WTC11 (cell line): ENCODE results near the gene EDN1. TPM values are rescaled to one million over a fixed set of nuclear protein-coding genes. Genes with fewer than 3 reads are reported as not detected.

ENCODE experiments used
- ATAC-seq: fragments of 200-7000 bp; cut with Tn5 transposase; 2 replicates; pipeline ENCODE4 v1.10.0; 2021; ENCODE audit warnings: mild to moderate bottlenecking, moderate library complexity
- CTCF ChIA-PET: fragments of 300-600 bp; sonication (Branson Sonifier 250); formaldehyde crosslinking; loops from one replicate; lab custom pipeline; 2021; ENCODE audit warnings: antibody characterized with exemption; lab: Charles Lee
- POLR2A ChIA-PET: fragments of 350-600 bp; sonication (Branson Sonifier 250); formaldehyde crosslinking; loops from one replicate; lab custom pipeline; 2021; ENCODE audit warnings: antibody characterized with exemption; lab: Charles Lee
- DNase-seq: peaks from one replicate; pipeline ENCODE4 v3.0.0; 2021; ENCODE audit warnings: low spot score
- H3K27ac Mint-ChIP-seq: 2 replicates; pipeline ENCODE4 v1.8.0; 2021; ENCODE audit warnings: mixed read lengths
- H3K27me3 Mint-ChIP-seq: 2 replicates; pipeline ENCODE4 v1.8.0; 2021; ENCODE audit warnings: low read depth, mild to moderate bottlenecking, moderate library complexity, mixed read lengths
- H3K36me3 Mint-ChIP-seq: 2 replicates; pipeline ENCODE4 v1.8.0; 2021; ENCODE audit warnings: mixed read lengths
- H3K4me1 Mint-ChIP-seq: 2 replicates; pipeline ENCODE4 v1.8.0; 2022; ENCODE audit warnings: mixed read lengths
- H3K4me3 Mint-ChIP-seq: 2 replicates; pipeline ENCODE4 v1.8.0; 2021; ENCODE audit warnings: mild to moderate bottlenecking, moderate library complexity, mixed read lengths
- H3K9me3 Mint-ChIP-seq: 2 replicates; pipeline ENCODE4 v1.8.0; 2021; ENCODE audit warnings: mixed read lengths
- CBFB ChIP-seq: sonication (generic); formaldehyde crosslinking; IDR thresholded peaks from 2 replicates; pipeline ENCODE4 v1.8.1; 2022; ENCODE audit warnings: mild to moderate bottlenecking, low read depth, missing genetic modification reagents
- ELF4 ChIP-seq: sonication (generic); formaldehyde crosslinking; IDR thresholded peaks from 2 replicates; pipeline ENCODE4 v1.8.1; 2022; ENCODE audit warnings: low read depth, mild to moderate bottlenecking, moderate library complexity, missing genetic modification reagents
- ESRRA ChIP-seq: sonication (generic); formaldehyde crosslinking; IDR thresholded peaks from 2 replicates; pipeline ENCODE4 v1.8.1; 2022; ENCODE audit warnings: mild to moderate bottlenecking, missing genetic modification reagents, borderline replicate concordance
- FOXJ3 ChIP-seq: sonication (generic); formaldehyde crosslinking; IDR thresholded peaks from 2 replicates; pipeline ENCODE4 v1.9.0; 2021; ENCODE audit warnings: missing genetic modification reagents, mild to moderate bottlenecking, borderline replicate concordance
- FOXK1 ChIP-seq: sonication (generic); formaldehyde crosslinking; IDR thresholded peaks from 2 replicates; pipeline ENCODE4 v1.8.0; 2022; ENCODE audit warnings: mild to moderate bottlenecking, moderate library complexity, missing genetic modification reagents
- FOXP1 ChIP-seq: sonication (generic); formaldehyde crosslinking; IDR thresholded peaks from 2 replicates; pipeline ENCODE4 v1.8.0; 2022; ENCODE audit warnings: missing genetic modification reagents, mild to moderate bottlenecking, moderate library complexity, borderline replicate concordance
- GTF2I ChIP-seq: fragments of 250-450 bp; sonication (Bioruptor Pico); conservative IDR thresholded peaks from 2 replicates; pipeline ENCODE4 v1.4.0; 2021; ENCODE audit warnings: mild to moderate bottlenecking
- IRF2 ChIP-seq: sonication (generic); formaldehyde crosslinking; IDR thresholded peaks from 2 replicates; pipeline ENCODE4 v1.8.0; 2022; ENCODE audit warnings: low read depth, missing genetic modification reagents, borderline replicate concordance
- MXD4 ChIP-seq: fragments of 250-450 bp; sonication (Bioruptor Pico); IDR thresholded peaks from 2 replicates; pipeline ENCODE4 v1.8.0; 2021; ENCODE audit warnings: mild to moderate bottlenecking, moderate library complexity, borderline replicate concordance
- NR2C2 ChIP-seq: sonication (generic); formaldehyde crosslinking; IDR thresholded peaks from 2 replicates; pipeline ENCODE4 v1.8.0; 2022; ENCODE audit warnings: mild to moderate bottlenecking, missing genetic modification reagents
- TCF7 ChIP-seq: sonication (generic); formaldehyde crosslinking; IDR thresholded peaks from 2 replicates; pipeline ENCODE4 v1.8.0; 2022; ENCODE audit warnings: mild to moderate bottlenecking, low read depth, missing genetic modification reagents, moderate library complexity
- ZNF232 ChIP-seq: sonication (generic); formaldehyde crosslinking; IDR thresholded peaks from 2 replicates; pipeline ENCODE4 v1.8.0; 2022; ENCODE audit warnings: mild to moderate bottlenecking, missing genetic modification reagents
- ZNF263 ChIP-seq: sonication (generic); formaldehyde crosslinking; IDR thresholded peaks from 2 replicates; pipeline ENCODE4 v1.8.1; 2022; ENCODE audit warnings: low read depth, mild to moderate bottlenecking, moderate library complexity, missing genetic modification reagents
- ZNF317 ChIP-seq: sonication (generic); formaldehyde crosslinking; IDR thresholded peaks from 2 replicates; pipeline ENCODE4 v1.8.1; 2023; ENCODE audit warnings: low read depth, mild to moderate bottlenecking, moderate library complexity, missing genetic modification reagents, borderline replicate concordance
- ZNF396 ChIP-seq: fragments of 250-450 bp; sonication (Bioruptor Pico); IDR thresholded peaks from 2 replicates; pipeline ENCODE4 v1.8.0; 2021; ENCODE audit warnings: mild to moderate bottlenecking, moderate library complexity, borderline replicate concordance
- total RNA-seq: library from RNA; stranded (reverse); gene quantifications from 3 replicates; pipeline ENCODE4 v1.2.3, GENCODE V29; 2021
- TF ChIP-seq, protein P1 (sequence below): sonication (generic); formaldehyde crosslinking; IDR thresholded peaks from 2 replicates; pipeline ENCODE4 v1.8.1; 2023; ENCODE audit warnings: mild to moderate bottlenecking, missing genetic modification reagents
- TF ChIP-seq, protein P2 (sequence below): sonication (generic); formaldehyde crosslinking; IDR thresholded peaks from 2 replicates; pipeline ENCODE4 v1.8.1; 2022; ENCODE audit warnings: low read depth, missing genetic modification reagents, borderline replicate concordance
- TF ChIP-seq, protein P3 (sequence below): sonication (generic); formaldehyde crosslinking; IDR thresholded peaks from 2 replicates; pipeline ENCODE4 v1.8.0; 2023; ENCODE audit warnings: missing genetic modification reagents
- TF ChIP-seq, protein P4 (sequence below): fragments of 250-450 bp; sonication (Bioruptor Pico); conservative IDR thresholded peaks from 2 replicates; pipeline ENCODE4 v1.9.0; 2021; ENCODE audit warnings: mild to moderate bottlenecking
- TF ChIP-seq, protein P5 (sequence below): fragments of 250-450 bp; sonication (Bioruptor Pico); IDR thresholded peaks from 2 replicates; pipeline ENCODE4 v1.9.0; 2021; ENCODE audit warnings: mild to moderate bottlenecking
- TF ChIP-seq, protein P6 (sequence below): sonication (generic); formaldehyde crosslinking; IDR thresholded peaks from 2 replicates; pipeline ENCODE4 v1.8.1; 2022; ENCODE audit warnings: mild to moderate bottlenecking, moderate library complexity, missing genetic modification reagents
- TF ChIP-seq, protein P7 (sequence below): fragments of 200-600 bp; IDR thresholded peaks from 2 replicates; pipeline ENCODE4 v1.8.0; 2022; ENCODE audit warnings: antibody characterized with exemption
- TF ChIP-seq, protein P8 (sequence below): sonication (generic); formaldehyde crosslinking; IDR thresholded peaks from 2 replicates; pipeline ENCODE4 v1.8.1; 2022; ENCODE audit warnings: missing genetic modification reagents, borderline replicate concordance

EDN1 gene
- total RNA-seq, 1 experiment from 2014 or later: 1.0 TPM

DNA sequence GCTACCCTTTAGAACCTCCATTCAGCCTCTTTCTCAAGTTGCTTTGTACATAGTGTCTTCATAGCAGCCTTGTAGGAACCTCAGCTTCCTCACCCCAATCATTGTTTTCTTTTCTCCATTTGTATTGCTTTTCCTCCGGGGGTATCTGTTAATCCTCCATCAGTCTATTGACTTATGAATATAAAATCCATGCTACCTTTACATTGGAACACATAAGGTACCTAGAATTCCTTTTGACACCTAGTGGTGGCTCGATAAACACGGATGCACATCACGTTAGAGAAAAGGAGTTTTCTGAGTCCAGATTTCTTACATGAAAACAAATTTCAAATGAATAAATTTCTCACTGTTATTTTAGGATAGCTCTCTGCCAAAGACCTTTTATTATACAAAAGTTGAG lies 6.3 kb upstream of the EDN1 start:
- Mint-ChIP-seq H3K27ac (no peak overlapping the region), H3K4me1 (peaks cover 16% of the 10 kb centered on the region), H3K9me3 (no peaks in the 10 kb centered on the region), H3K36me3 (no peaks in the 10 kb centered on the region), H3K4me3 (no peak overlapping the region), H3K27me3 (no peaks in the 10 kb centered on the region)
- DNase-seq: no peak
- ATAC-seq: no peak
- ChIA-PET CTCF (interaction anchor here (0.7 to 1.4 kb wide), 3 partner anchors 309 to 697 kb away, joined by 3 to 6 read pairs (median 3); no protein-coding TSS in a partner anchor), POLR2A (no interaction called here)
- TF ChIP-seq CBFB (CRISPR knock-in tag) (no peak), IRF2 (CRISPR knock-in tag) (no peak), ZNF396 (no peak)
- TF ChIP-seq, protein P1, sequence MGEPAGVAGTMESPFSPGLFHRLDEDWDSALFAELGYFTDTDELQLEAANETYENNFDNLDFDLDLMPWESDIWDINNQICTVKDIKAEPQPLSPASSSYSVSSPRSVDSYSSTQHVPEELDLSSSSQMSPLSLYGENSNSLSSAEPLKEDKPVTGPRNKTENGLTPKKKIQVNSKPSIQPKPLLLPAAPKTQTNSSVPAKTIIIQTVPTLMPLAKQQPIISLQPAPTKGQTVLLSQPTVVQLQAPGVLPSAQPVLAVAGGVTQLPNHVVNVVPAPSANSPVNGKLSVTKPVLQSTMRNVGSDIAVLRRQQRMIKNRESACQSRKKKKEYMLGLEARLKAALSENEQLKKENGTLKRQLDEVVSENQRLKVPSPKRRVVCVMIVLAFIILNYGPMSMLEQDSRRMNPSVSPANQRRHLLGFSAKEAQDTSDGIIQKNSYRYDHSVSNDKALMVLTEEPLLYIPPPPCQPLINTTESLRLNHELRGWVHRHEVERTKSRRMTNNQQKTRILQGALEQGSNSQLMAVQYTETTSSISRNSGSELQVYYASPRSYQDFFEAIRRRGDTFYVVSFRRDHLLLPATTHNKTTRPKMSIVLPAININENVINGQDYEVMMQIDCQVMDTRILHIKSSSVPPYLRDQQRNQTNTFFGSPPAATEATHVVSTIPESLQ (CRISPR knock-in tag): no peak
- TF ChIP-seq, protein P2, sequence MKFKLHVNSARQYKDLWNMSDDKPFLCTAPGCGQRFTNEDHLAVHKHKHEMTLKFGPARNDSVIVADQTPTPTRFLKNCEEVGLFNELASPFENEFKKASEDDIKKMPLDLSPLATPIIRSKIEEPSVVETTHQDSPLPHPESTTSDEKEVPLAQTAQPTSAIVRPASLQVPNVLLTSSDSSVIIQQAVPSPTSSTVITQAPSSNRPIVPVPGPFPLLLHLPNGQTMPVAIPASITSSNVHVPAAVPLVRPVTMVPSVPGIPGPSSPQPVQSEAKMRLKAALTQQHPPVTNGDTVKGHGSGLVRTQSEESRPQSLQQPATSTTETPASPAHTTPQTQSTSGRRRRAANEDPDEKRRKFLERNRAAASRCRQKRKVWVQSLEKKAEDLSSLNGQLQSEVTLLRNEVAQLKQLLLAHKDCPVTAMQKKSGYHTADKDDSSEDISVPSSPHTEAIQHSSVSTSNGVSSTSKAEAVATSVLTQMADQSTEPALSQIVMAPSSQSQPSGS: no peak

DNA sequence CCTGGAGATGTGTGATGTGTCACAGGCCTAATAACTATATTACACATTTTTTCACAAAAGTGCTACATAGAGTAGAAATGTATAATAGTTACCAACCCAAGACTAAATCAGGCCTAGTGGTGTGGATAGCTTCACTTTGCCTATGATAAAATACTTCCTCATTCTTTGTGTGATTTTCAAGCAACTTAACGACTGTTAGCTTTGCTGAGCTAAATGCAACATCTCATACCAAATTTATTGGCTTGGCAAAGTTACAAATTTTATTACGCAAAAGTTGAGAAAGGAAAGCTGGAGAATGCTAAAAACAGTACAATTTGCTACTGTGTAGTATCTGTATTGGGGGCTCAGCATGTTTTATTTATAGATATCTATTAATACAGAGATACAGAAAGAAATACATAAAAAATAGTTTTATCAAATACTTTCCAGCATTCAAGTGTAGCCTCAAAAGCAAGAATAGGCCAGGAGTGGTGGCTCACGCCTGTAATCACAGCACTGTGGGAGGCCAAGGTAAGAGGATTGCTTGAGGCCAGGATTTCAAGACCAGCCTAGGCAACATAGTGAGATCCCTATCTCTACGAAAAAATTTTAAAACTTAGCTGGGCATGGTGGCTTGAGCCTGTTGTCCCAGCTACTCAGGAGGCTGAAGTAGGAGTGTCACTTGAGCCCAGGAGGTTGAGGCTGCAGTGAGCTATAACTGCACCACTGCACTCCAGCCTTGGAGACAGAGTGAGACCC lies 3.6 kb upstream of the EDN1 start:
- ChIA-PET CTCF (interaction anchor here (0.6 to 2.3 kb wide), 28 partner anchors 8 to 1045 kb away, joined by 3 to 15 read pairs (median 4); no protein-coding TSS in a partner anchor), POLR2A (interaction anchor here (0.7 kb wide), 2 partner anchors 283 to 347 kb away, joined by 3 to 4 read pairs; no protein-coding TSS in a partner anchor)
- Mint-ChIP-seq H3K9me3 (no peaks in the 10 kb centered on the region), H3K27ac (no peak overlapping the region), H3K4me3 (no peak overlapping the region), H3K27me3 (peaks cover 19% of the 10 kb centered on the region), H3K36me3 (no peaks in the 10 kb centered on the region), H3K4me1 (peaks cover 37% of the 10 kb centered on the region)
- ATAC-seq: no peak
- no peak for DNase-seq
- TF ChIP-seq ZNF232 (CRISPR knock-in tag) (no peak), MXD4 (no peak), NR2C2 (no peak), GTF2I (CRISPR knock-in tag) (no peak), FOXJ3 (no peak), ZNF263 (CRISPR knock-in tag) (no peak), TCF7 (no peak), FOXK1 (CRISPR knock-in tag) (no peak), ELF4 (CRISPR knock-in tag) (no peak), FOXP1 (CRISPR knock-in tag) (no peak), ZNF317 (CRISPR knock-in tag) (no peak), ESRRA (CRISPR knock-in tag) (no peak)
- TF ChIP-seq, protein P3, sequence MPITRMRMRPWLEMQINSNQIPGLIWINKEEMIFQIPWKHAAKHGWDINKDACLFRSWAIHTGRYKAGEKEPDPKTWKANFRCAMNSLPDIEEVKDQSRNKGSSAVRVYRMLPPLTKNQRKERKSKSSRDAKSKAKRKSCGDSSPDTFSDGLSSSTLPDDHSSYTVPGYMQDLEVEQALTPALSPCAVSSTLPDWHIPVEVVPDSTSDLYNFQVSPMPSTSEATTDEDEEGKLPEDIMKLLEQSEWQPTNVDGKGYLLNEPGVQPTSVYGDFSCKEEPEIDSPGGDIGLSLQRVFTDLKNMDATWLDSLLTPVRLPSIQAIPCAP (CRISPR knock-in tag): no peak
- TF ChIP-seq, protein P4, sequence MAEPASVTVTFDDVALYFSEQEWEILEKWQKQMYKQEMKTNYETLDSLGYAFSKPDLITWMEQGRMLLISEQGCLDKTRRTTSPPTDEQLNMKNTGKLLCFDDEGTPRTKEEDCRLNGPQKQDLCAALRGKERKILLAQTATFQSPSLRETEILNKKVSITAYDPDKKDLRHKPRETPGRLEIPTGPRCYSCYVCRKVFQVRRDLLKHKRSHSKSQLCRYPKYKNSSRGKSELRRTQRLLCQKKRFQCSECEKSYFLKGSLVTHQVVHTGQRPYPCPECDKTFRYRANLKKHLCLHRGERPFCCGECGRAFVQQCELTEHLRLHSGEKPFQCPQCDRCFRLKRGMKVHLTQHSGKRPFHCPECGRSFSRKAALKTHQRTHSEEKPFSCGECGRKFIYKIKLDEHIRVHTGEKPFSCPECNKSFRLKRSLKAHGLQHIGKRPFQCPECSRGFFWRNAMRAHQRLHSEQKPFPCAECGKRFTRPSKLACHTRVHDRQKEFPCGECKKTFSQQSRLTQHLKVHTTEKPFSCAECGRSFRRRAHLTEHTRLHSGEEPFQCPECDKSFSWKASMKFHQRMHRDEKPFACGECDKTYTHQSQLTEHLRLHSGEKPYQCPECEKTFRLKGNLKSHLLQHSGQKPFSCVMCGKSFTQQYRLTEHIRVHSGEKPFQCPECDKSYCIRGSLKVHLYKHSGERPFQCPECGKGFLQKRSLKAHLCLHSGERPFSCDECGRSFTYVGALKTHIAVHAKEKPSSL (CRISPR knock-in tag): no peak
- TF ChIP-seq, protein P5, sequence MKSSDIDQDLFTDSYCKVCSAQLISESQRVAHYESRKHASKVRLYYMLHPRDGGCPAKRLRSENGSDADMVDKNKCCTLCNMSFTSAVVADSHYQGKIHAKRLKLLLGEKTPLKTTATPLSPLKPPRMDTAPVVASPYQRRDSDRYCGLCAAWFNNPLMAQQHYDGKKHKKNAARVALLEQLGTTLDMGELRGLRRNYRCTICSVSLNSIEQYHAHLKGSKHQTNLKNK (CRISPR knock-in tag): no peak
- TF ChIP-seq, protein P6, sequence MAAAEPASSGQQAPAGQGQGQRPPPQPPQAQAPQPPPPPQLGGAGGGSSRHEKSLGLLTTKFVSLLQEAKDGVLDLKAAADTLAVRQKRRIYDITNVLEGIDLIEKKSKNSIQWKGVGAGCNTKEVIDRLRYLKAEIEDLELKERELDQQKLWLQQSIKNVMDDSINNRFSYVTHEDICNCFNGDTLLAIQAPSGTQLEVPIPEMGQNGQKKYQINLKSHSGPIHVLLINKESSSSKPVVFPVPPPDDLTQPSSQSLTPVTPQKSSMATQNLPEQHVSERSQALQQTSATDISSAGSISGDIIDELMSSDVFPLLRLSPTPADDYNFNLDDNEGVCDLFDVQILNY (CRISPR knock-in tag): no peak
- TF ChIP-seq, protein P7, sequence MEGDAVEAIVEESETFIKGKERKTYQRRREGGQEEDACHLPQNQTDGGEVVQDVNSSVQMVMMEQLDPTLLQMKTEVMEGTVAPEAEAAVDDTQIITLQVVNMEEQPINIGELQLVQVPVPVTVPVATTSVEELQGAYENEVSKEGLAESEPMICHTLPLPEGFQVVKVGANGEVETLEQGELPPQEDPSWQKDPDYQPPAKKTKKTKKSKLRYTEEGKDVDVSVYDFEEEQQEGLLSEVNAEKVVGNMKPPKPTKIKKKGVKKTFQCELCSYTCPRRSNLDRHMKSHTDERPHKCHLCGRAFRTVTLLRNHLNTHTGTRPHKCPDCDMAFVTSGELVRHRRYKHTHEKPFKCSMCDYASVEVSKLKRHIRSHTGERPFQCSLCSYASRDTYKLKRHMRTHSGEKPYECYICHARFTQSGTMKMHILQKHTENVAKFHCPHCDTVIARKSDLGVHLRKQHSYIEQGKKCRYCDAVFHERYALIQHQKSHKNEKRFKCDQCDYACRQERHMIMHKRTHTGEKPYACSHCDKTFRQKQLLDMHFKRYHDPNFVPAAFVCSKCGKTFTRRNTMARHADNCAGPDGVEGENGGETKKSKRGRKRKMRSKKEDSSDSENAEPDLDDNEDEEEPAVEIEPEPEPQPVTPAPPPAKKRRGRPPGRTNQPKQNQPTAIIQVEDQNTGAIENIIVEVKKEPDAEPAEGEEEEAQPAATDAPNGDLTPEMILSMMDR: no peak
- TF ChIP-seq, protein P8, sequence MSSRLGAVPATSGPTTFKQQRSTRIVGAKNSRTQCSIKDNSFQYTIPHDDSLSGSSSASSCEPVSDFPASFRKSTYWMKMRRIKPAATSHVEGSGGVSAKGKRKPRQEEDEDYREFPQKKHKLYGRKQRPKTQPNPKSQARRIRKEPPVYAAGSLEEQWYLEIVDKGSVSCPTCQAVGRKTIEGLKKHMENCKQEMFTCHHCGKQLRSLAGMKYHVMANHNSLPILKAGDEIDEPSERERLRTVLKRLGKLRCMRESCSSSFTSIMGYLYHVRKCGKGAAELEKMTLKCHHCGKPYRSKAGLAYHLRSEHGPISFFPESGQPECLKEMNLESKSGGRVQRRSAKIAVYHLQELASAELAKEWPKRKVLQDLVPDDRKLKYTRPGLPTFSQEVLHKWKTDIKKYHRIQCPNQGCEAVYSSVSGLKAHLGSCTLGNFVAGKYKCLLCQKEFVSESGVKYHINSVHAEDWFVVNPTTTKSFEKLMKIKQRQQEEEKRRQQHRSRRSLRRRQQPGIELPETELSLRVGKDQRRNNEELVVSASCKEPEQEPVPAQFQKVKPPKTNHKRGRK (CRISPR knock-in tag): no peak
